Liver (tissue), 3 donors: ENCODE measurements around the gene RAD51B.

Source experiments
- CTCF ChIP-seq: fragments of 150-350 bp; IDR thresholded peaks from 2 replicates; pipeline ENCODE4 v1.5.1; 2017; ENCODE audit warnings: improper control_type of control experiment, low read depth, low read length; ENCODE audit not compliant: missing input control
- FOXA1 ChIP-seq: IDR thresholded peaks from 2 replicates; pipeline ENCODE4 v1.6.1; 2016; ENCODE audit warnings: antibody characterized with exemption
- MAX ChIP-seq: IDR thresholded peaks from 2 replicates; pipeline ENCODE4 v1.6.1; 2016; ENCODE audit warnings: antibody characterized with exemption
- RAD21 ChIP-seq, 2 donors: IDR thresholded peaks; 2 replicates each; pipeline ENCODE4 v1.6.1; 2016; ENCODE audit warnings: antibody characterized with exemption in 2 of 2, mild to moderate bottlenecking in 2 of 2
- SP1 ChIP-seq: IDR thresholded peaks from 2 replicates; pipeline ENCODE4 v1.6.1; 2018; ENCODE audit warnings: antibody characterized with exemption, mild to moderate bottlenecking
- TAF1 ChIP-seq: conservative IDR thresholded peaks from 2 replicates; pipeline ENCODE4 v1.6.1; 2016; ENCODE audit warnings: antibody characterized with exemption, mild to moderate bottlenecking
- YY1 ChIP-seq: IDR thresholded peaks from 2 replicates; pipeline ENCODE4 v1.6.1; 2016; ENCODE audit warnings: antibody characterized with exemption, mild to moderate bottlenecking
- TF ChIP-seq, protein P1 (sequence below): IDR thresholded peaks from 2 replicates; pipeline ENCODE4 v1.6.1; 2016; ENCODE audit warnings: antibody characterized with exemption, mild to moderate bottlenecking
- donor health status: healthy.
- donor health status: healthy.

DNA sequence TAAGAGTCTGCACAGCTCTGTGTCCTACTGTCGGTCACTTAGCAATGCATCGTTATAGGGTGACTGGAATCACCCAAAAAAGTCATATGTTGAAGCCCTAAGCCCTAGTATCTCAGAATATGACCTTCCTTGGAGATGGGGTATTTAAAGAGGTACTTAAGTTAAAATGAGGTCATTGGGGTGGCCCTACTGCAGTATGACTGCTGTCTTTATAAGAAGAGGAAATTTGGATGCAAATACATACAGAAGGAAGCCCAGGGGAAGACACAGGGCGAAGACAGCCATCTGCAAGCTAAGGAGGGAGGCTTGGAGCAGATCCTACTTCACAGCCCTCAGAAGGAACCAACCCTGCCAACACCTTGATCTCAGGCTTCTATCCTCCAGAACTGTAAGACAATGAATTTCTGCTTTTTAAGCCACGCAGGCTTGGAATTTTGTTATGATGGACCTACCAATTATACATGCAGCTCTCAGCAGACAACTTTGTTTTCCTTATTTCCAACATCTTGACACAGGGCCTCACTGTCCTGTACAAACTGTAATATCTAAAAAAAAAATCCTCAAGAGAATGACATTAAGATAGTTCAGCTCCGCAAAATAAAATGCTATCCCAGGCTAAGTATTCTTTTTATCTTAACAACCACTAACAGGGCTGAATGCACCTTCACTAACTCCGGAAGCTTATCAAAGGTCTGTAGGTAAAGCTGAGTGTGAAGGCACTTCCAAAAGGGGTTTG lies 932.9 kb downstream of the RAD51B start:
- TF ChIP-seq FOXA1, result no peak
- TF ChIP-seq RAD21 (IDR thresholded peaks at IDR 0.05), result no peak
- no peak for TF ChIP-seq TAF1
- TF ChIP-seq CTCF, result no peak
- TF ChIP-seq YY1, result no peak
- TF ChIP-seq, protein P1, sequence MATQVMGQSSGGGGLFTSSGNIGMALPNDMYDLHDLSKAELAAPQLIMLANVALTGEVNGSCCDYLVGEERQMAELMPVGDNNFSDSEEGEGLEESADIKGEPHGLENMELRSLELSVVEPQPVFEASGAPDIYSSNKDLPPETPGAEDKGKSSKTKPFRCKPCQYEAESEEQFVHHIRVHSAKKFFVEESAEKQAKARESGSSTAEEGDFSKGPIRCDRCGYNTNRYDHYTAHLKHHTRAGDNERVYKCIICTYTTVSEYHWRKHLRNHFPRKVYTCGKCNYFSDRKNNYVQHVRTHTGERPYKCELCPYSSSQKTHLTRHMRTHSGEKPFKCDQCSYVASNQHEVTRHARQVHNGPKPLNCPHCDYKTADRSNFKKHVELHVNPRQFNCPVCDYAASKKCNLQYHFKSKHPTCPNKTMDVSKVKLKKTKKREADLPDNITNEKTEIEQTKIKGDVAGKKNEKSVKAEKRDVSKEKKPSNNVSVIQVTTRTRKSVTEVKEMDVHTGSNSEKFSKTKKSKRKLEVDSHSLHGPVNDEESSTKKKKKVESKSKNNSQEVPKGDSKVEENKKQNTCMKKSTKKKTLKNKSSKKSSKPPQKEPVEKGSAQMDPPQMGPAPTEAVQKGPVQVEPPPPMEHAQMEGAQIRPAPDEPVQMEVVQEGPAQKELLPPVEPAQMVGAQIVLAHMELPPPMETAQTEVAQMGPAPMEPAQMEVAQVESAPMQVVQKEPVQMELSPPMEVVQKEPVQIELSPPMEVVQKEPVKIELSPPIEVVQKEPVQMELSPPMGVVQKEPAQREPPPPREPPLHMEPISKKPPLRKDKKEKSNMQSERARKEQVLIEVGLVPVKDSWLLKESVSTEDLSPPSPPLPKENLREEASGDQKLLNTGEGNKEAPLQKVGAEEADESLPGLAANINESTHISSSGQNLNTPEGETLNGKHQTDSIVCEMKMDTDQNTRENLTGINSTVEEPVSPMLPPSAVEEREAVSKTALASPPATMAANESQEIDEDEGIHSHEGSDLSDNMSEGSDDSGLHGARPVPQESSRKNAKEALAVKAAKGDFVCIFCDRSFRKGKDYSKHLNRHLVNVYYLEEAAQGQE, result no peak
- TF ChIP-seq MAX, result no peak
- no peak for TF ChIP-seq SP1
